ENCODE results near the gene ATL2.
"Not testable (repeated sequence)": the region's sequence is repeated elsewhere in the genome, so short reads cannot be mapped to it uniquely, and the experiment has no call there.

Gene ATL2

GRCh38 chr2:38377050-38377828 is at the start of gene ATL2:
TSS of gene ATL2 (minus strand) at chr2:38377273. CDS start at chr2:38377260, 13 bp downstream.
- peak; percentile 93 for DNase-seq

GRCh38 chr2:38423763-38424162 is 46.7 kb upstream of the ATL2 start:
- no peak for DNase-seq

- no peak for DNase-seq
Measured at GRCh38 chr2:38421274-38422056, 44.4 kb upstream of the ATL2 start.

- DNase-seq: no peak
Measured at GRCh38 chr2:38419499-38419898, 42.4 kb upstream of the ATL2 start.

GRCh38 chr2:38418735-38419134 is 41.7 kb upstream of the ATL2 start:
- DNase-seq: no peak

- no peak for DNase-seq
Measured at GRCh38 chr2:38417745-38418689, 40.9 kb upstream of the ATL2 start.

GRCh38 chr2:38416296-38417036 is 39.4 kb upstream of the ATL2 start:
- DNase-seq: no peak

- DNase-seq: no peak
Measured at GRCh38 chr2:38415728-38416291, 38.7 kb upstream of the ATL2 start.

GRCh38 chr2:38415023-38415422 is 38.0 kb upstream of the ATL2 start:
- DNase-seq: no peak

GRCh38 chr2:38412235-38412871 is 35.3 kb upstream of the ATL2 start:
- DNase-seq: not testable (repeated sequence)

GRCh38 chr2:38409156-38410102 is 32.4 kb upstream of the ATL2 start:
- DNase-seq: no peak

GRCh38 chr2:38407111-38407682 is 30.1 kb upstream of the ATL2 start:
- DNase-seq: no peak

GRCh38 chr2:38406597-38407110 is 29.6 kb upstream of the ATL2 start:
- DNase-seq: no peak

- DNase-seq: no peak
Measured at GRCh38 chr2:38405917-38406596, 29.0 kb upstream of the ATL2 start.

GRCh38 chr2:38400513-38400912 is 23.4 kb upstream of the ATL2 start:
- no peak for DNase-seq

- no peak for DNase-seq
Measured at GRCh38 chr2:38398739-38399138, 21.7 kb upstream of the ATL2 start.

- no peak for DNase-seq
Measured at GRCh38 chr2:38394903-38395341, 17.8 kb upstream of the ATL2 start.

GRCh38 chr2:38394041-38394440 is 17.0 kb upstream of the ATL2 start:
- no peak for DNase-seq

- no peak for DNase-seq
Measured at GRCh38 chr2:38390947-38391346, 13.9 kb upstream of the ATL2 start.

Measured in activated CD8-positive, alpha-beta memory T cell treated with anti-CD3 and anti-CD28 coated beads for 24 hours (primary cell).